Measurements from ENCODE around the gene RNF7. TPM values are rescaled to one million over a fixed set of nuclear protein-coding genes. Genes with fewer than 3 reads are reported as not detected.

Gene RNF7
- total and polyA plus RNA-seq, 2 of the 4 experiments (the other 2 are of a cell fraction), result 98.7 to 149 TPM

- intact Hi-C loops (cut with micrococcal nuclease), result no loop called here
- in situ Hi-C loops (cut with MboI; ENCODE audit: low sequenced_read_pairs), result no loop called here
- CTCF ChIA-PET, result no interaction called here
Observed at GRCh38 chr3:141728355-141728892, 9.7 kb upstream of the RNF7 start.

More at GRCh38 chr3:141728355-141728892, 9.7 kb upstream of the RNF7 start:
- POLR2A ChIA-PET (ENCODE audit: unreplicated experiment), result no interaction called here
- H2AFZ ChIP-seq (replicated peaks; ENCODE audit: low read length, poor library complexity), result no peak overlapping the region
- H4K8ac ChIP-seq (ENCODE audit: low read depth in 2 of 2, low read length in 2 of 2), result no peak overlapping the region
- no peak overlapping the region for H3K4me3 ChIP-seq (ENCODE audit: insufficient read depth, low read depth, low read length)
- no peak overlapping the region for H4K91ac ChIP-seq (ENCODE audit: insufficient read depth, low read depth, low read length)
- no peaks in the 10 kb centered on the region for H3K36me3 ChIP-seq (ENCODE audit: control insufficient read depth, insufficient read depth, low read length)
- H3K4me1 ChIP-seq (ENCODE audit: control insufficient read depth, insufficient read depth, low read length), result peaks cover 3% of the 10 kb centered on the region; the same call in 1 of the 2 replicates
- DNase-seq (no peak), ATAC-seq (ENCODE audit: low read depth) (no peak)
- no peak for TF ChIP-seq CHD1 (IDR thresholded peaks at IDR 0.05; ENCODE audit: low read depth, low read length)
- no peak for TF ChIP-seq NFE2L2 (IDR thresholded peaks at IDR 0.05; ENCODE audit: low read depth, low read length)
- no peak for TF ChIP-seq BHLHE40 (IDR thresholded peaks at IDR 0.05; ENCODE audit: low read depth, low read length)
- no peak for TF ChIP-seq FOS (IDR thresholded peaks at IDR 0.05; ENCODE audit: low read depth, low read length)
- no peak overlapping the region for H3K4ac ChIP-seq (ENCODE audit: low read depth, low read length)
- BruUV-seq (replicated peaks), result no TSS peak
- no peak overlapping the region for H2AK5ac ChIP-seq (ENCODE audit: low read depth, low read length)
- no peak overlapping the region for H2BK15ac ChIP-seq (ENCODE audit: low read depth, low read length)
- H3K9me1 ChIP-seq (ENCODE audit: insufficient read depth, low read length), result no peaks in the 10 kb centered on the region
- dilution Hi-C loops (cut with HindIII; ENCODE audit: low sequenced_read_pairs, unreplicated experiment), result no loop called here
- no peak overlapping the region for H3K18ac ChIP-seq (ENCODE audit: low read depth, low read length)
- H3K14ac ChIP-seq (replicated peaks; ENCODE audit: low read depth, low read length), result no peak overlapping the region
- H3K9me3 ChIP-seq (ENCODE audit: control insufficient read depth, insufficient read depth, low read length), result no peaks in the 10 kb centered on the region
- H4K5ac ChIP-seq (ENCODE audit: low read depth, low read length), result no peak overlapping the region
- H3K27ac ChIP-seq (ENCODE audit: insufficient read depth, low read length), result no peak overlapping the region
- no peak overlapping the region for H3K56ac ChIP-seq (ENCODE audit: extremely low read depth, insufficient read depth, low read length)
- H3K9ac ChIP-seq (ENCODE audit: low read depth, low read length), result no peak overlapping the region
- H4K20me1 ChIP-seq (ENCODE audit: insufficient read depth, low read length), result no peaks in the 10 kb centered on the region
- no peak overlapping the region for H2BK5ac ChIP-seq (ENCODE audit: low read depth, low read length, poor library complexity, severe bottlenecking)
- H2BK20ac ChIP-seq (ENCODE audit: low read depth, low read length), result no peak overlapping the region
- no peaks in the 10 kb centered on the region for H3K79me1 ChIP-seq (ENCODE audit: low read depth in 1 of 2, low read length in 2 of 2)
- H2BK120ac ChIP-seq (ENCODE audit: low read depth, low read length), result no peak overlapping the region
- no peaks in the 10 kb centered on the region for H3K27me3 ChIP-seq (ENCODE audit: control insufficient read depth, insufficient read depth, low read length)
- no peak overlapping the region for H3K23ac ChIP-seq (ENCODE audit: low read depth, low read length)
- no peak overlapping the region for H2AK9ac ChIP-seq (replicated peaks; ENCODE audit: low read depth, low read length, poor library complexity)
- H3K4me2 ChIP-seq (ENCODE audit: low read depth, low read length), result no peak overlapping the region
- 85% methylated on average over 4 of the region's 5 CpGs; no CpG with 5 or more reads in 1 of the 2 experiments for WGBS, 2 experiments (ENCODE audit: extremely low coverage in 2 of 2, insufficient read length in 1 of 2)

All from IMR-90 (cell line).